ENCODE results near the gene NAPSA. TPM values are rescaled to one million over a fixed set of nuclear protein-coding genes. Genes with fewer than 3 reads are reported as not detected.
"Not testable (repeated sequence)": the region's sequence is repeated elsewhere in the genome, so short reads cannot be mapped to it uniquely, and the experiment has no call there.

The NAPSA gene
- polyA plus RNA-seq, 1 donor (not counting 4 experiments of a cell fraction or from before 2014, with no cell fraction given), result 0.94 TPM

- Histone ChIP-seq H3K27me3 (ENCODE audit: control insufficient read depth, extremely low read depth, insufficient read depth, low read length) (no peaks in the 10 kb centered on the region), H3K27ac (ENCODE audit: control insufficient read depth, insufficient read depth, low read length) (no peak overlapping the region), H4K20me1 (ENCODE audit: control insufficient read depth, extremely low read depth, insufficient read depth, low read length) (no peaks in the 10 kb centered on the region), H3K79me2 (ENCODE audit: control insufficient read depth, insufficient read depth, low read length) (peaks cover 32% of the 10 kb centered on the region), H3K9ac (ENCODE audit: control insufficient read depth, extremely low read depth, insufficient read depth, low read length) (no peak overlapping the region), H3K9me3 (ENCODE audit: control insufficient read depth, low read depth, low read length) (no peaks in the 10 kb centered on the region), H3K9me1 (ENCODE audit: control insufficient read depth, extremely low read depth, insufficient read depth, low read length) (no peaks in the 10 kb centered on the region), H3K36me3 (ENCODE audit: control insufficient read depth in 2 of 2, extremely low read depth in 1 of 2, insufficient read depth in 2 of 2, low read length in 2 of 2) (peaks cover 0 to 9% of the 10 kb centered on the region in 2 experiments), H3K4me3 (ENCODE audit: control insufficient read depth in 2 of 3, extremely low read depth in 1 of 3, insufficient read depth in 2 of 3, low read depth in 1 of 3, low read length in 3 of 3) (no peak overlapping the region), H2AFZ (ENCODE audit: control insufficient read depth, low read length) (no peak overlapping the region), H3K4me1 (ENCODE audit: control insufficient read depth, extremely low read depth, insufficient read depth, low read length) (no peaks in the 10 kb centered on the region), H3K4me2 (ENCODE audit: control insufficient read depth, extremely low read depth, insufficient read depth, low read depth, low read length) (no peak overlapping the region)
- dilution Hi-C loops (cut with MboI; ENCODE audit: extremely low pct_ligation_motif_present, low sequenced_read_pairs), result no loop called here
- FAIRE-seq (no peak), DNase-seq (ENCODE audit: low read depth, low spot score) (no peak)
- TF ChIP-seq CTCF (optimal IDR thresholded peaks at IDR 0.05 in 1 of 3, IDR thresholded peaks at IDR 0.05 in 1 of 3, conservative IDR thresholded peaks at IDR 0.05 in 1 of 3; ENCODE audit: extremely low read depth in 1 of 3, insufficient read depth in 2 of 3, low read length in 3 of 3) (no peak), EZH2 (IDR thresholded peaks at IDR 0.05; ENCODE audit: low read length) (no peak)
Measured at GRCh38 chr19:50392759-50393158, 27.3 kb upstream of the NAPSA start.

- H3K9me3 ChIP-seq (ENCODE audit: control insufficient read depth, low read depth, low read length); DNase-seq (ENCODE audit: low read depth, low spot score); H3K4me3 ChIP-seq (ENCODE audit: control insufficient read depth in 2 of 3, extremely low read depth in 1 of 3, insufficient read depth in 2 of 3, low read depth in 1 of 3, low read length in 3 of 3); H3K27ac ChIP-seq (ENCODE audit: control insufficient read depth, insufficient read depth, low read length); H2AFZ ChIP-seq (ENCODE audit: control insufficient read depth, low read length); H3K9me1 ChIP-seq (ENCODE audit: control insufficient read depth, extremely low read depth, insufficient read depth, low read length); H4K20me1 ChIP-seq (ENCODE audit: control insufficient read depth, extremely low read depth, insufficient read depth, low read length); H3K4me2 ChIP-seq (ENCODE audit: control insufficient read depth, extremely low read depth, insufficient read depth, low read depth, low read length); FAIRE-seq; H3K9ac ChIP-seq (ENCODE audit: control insufficient read depth, extremely low read depth, insufficient read depth, low read length); dilution Hi-C loops (cut with MboI; ENCODE audit: extremely low pct_ligation_motif_present, low sequenced_read_pairs); H3K4me1 ChIP-seq (ENCODE audit: control insufficient read depth, extremely low read depth, insufficient read depth, low read length); H3K27me3 ChIP-seq (ENCODE audit: control insufficient read depth, extremely low read depth, insufficient read depth, low read length): not testable (repeated sequence)
- Histone ChIP-seq H3K79me2 (ENCODE audit: control insufficient read depth, insufficient read depth, low read length) (peaks cover 45% of the 10 kb centered on the region), H3K36me3 (ENCODE audit: control insufficient read depth in 2 of 2, extremely low read depth in 1 of 2, insufficient read depth in 2 of 2, low read length in 2 of 2) (peaks cover 4 to 20% of the 10 kb centered on the region in 2 experiments)
Measured at GRCh38 chr19:50390952-50391351, 25.5 kb upstream of the NAPSA start.

- H3K4me3 ChIP-seq (ENCODE audit: control insufficient read depth in 2 of 3, extremely low read depth in 1 of 3, insufficient read depth in 2 of 3, low read depth in 1 of 3, low read length in 3 of 3); H3K27ac ChIP-seq (ENCODE audit: control insufficient read depth, insufficient read depth, low read length); H3K9ac ChIP-seq (ENCODE audit: control insufficient read depth, extremely low read depth, insufficient read depth, low read length); H3K4me2 ChIP-seq (ENCODE audit: control insufficient read depth, extremely low read depth, insufficient read depth, low read depth, low read length); H3K9me1 ChIP-seq (ENCODE audit: control insufficient read depth, extremely low read depth, insufficient read depth, low read length); H2AFZ ChIP-seq (ENCODE audit: control insufficient read depth, low read length); H3K9me3 ChIP-seq (ENCODE audit: control insufficient read depth, low read depth, low read length); DNase-seq (ENCODE audit: low read depth, low spot score); H3K27me3 ChIP-seq (ENCODE audit: control insufficient read depth, extremely low read depth, insufficient read depth, low read length); dilution Hi-C loops (cut with MboI; ENCODE audit: extremely low pct_ligation_motif_present, low sequenced_read_pairs); H3K4me1 ChIP-seq (ENCODE audit: control insufficient read depth, extremely low read depth, insufficient read depth, low read length); FAIRE-seq; H4K20me1 ChIP-seq (ENCODE audit: control insufficient read depth, extremely low read depth, insufficient read depth, low read length): not testable (repeated sequence)
- Histone ChIP-seq H3K79me2 (ENCODE audit: control insufficient read depth, insufficient read depth, low read length) (peaks cover 50% of the 10 kb centered on the region), H3K36me3 (ENCODE audit: control insufficient read depth in 2 of 2, extremely low read depth in 1 of 2, insufficient read depth in 2 of 2, low read length in 2 of 2) (peaks cover 4 to 20% of the 10 kb centered on the region in 2 experiments)
Measured at GRCh38 chr19:50390295-50390694, 24.9 kb upstream of the NAPSA start.
